MCF 10A (cell line): ENCODE results near the gene CCDC40. TPM values are rescaled to one million over a fixed set of nuclear protein-coding genes. Genes with fewer than 3 reads are reported as not detected.

Experiments
- Bru-seq: library from RNA; stranded (reverse); fragments of 400-500 nt; gene quantifications from one replicate; lab custom pipeline; 2021; lab: Mats Ljungman, UMichigan
- BruChase-seq, 2 experiments: library from RNA; stranded (reverse); fragments of 400-500 nt; gene quantifications; one replicate each; lab custom pipeline; 2021; lab: Mats Ljungman, UMichigan
- BruUV-seq: library from RNA; stranded (reverse); fragments of 400-500 nt; replicated peaks from 2 replicates; lab custom pipeline; 2021; lab: Mats Ljungman, UMichigan
- CTCF ChIA-PET: fragments of 300-600 bp; sonication (Branson Sonifier 250); formaldehyde crosslinking; extraction: SDS; loops from one replicate; lab custom pipeline; 2021; ENCODE audit warnings: antibody characterized with exemption, inconsistent platforms; lab: Yijun Ruan, JAX
- POLR2A ChIA-PET: fragments of 300-600, 350-650 bp; sonication (Branson Sonifier 250); formaldehyde crosslinking; extraction: SDS; loops from one replicate; lab custom pipeline; 2020; ENCODE audit warnings: antibody characterized with exemption, inconsistent platforms; lab: Yijun Ruan, JAX
- DNase-seq: peaks from one replicate; pipeline ENCODE4 v3.0.0-alpha.2; 2018; ENCODE audit not compliant: unreplicated experiment
- H3K27ac Mint-ChIP-seq: one replicate; pipeline ENCODE4 v1.8.0; 2022; ENCODE audit warnings: mild to moderate bottlenecking, low read depth, mixed read lengths; ENCODE audit not compliant: unreplicated experiment
- H3K27me3 Mint-ChIP-seq: one replicate; pipeline ENCODE4 v1.8.0; 2022; ENCODE audit warnings: mixed read lengths; ENCODE audit not compliant: insufficient read depth, unreplicated experiment
- H3K36me3 Mint-ChIP-seq: one replicate; pipeline ENCODE4 v1.8.0; 2022; ENCODE audit warnings: mild to moderate bottlenecking, moderate library complexity, mixed read lengths; ENCODE audit not compliant: insufficient read depth, unreplicated experiment
- H3K4me1 Mint-ChIP-seq: one replicate; pipeline ENCODE4 v1.8.0; 2022; ENCODE audit warnings: mixed read lengths; ENCODE audit not compliant: insufficient read depth, unreplicated experiment
- H3K4me3 Mint-ChIP-seq: one replicate; pipeline ENCODE4 v1.8.0; 2022; ENCODE audit warnings: mild to moderate bottlenecking, moderate library complexity, mixed read lengths; ENCODE audit not compliant: unreplicated experiment
- H3K9me3 Mint-ChIP-seq: one replicate; pipeline ENCODE4 v1.8.0; 2022; ENCODE audit warnings: mixed read lengths; ENCODE audit not compliant: unreplicated experiment
- intact Hi-C: fragments of 100-400 bp; cut with micrococcal nuclease; formaldehyde crosslinking; loops from 2 replicates; pipeline ENCODE4 v1.14.1; 2022
- long read RNA-seq: library from polyadenylated mRNA; stranded (forward); transcript quantifications from one replicate; pipeline ENCODE4 v2.0.0, GENCODE V29; 2022
- total RNA-seq: library from RNA; stranded (reverse); gene quantifications from 2 replicates; pipeline ENCODE4 v1.2.3, GENCODE V29; 2022
- TF ChIP-seq, protein P1 (sequence below): fragments of 200-600 bp; IDR thresholded peaks from one replicate; pipeline ENCODE4 v1.8.0; 2022; ENCODE audit warnings: antibody characterized with exemption, mild to moderate bottlenecking; ENCODE audit not compliant: unreplicated experiment

The CCDC40 gene, protein sequence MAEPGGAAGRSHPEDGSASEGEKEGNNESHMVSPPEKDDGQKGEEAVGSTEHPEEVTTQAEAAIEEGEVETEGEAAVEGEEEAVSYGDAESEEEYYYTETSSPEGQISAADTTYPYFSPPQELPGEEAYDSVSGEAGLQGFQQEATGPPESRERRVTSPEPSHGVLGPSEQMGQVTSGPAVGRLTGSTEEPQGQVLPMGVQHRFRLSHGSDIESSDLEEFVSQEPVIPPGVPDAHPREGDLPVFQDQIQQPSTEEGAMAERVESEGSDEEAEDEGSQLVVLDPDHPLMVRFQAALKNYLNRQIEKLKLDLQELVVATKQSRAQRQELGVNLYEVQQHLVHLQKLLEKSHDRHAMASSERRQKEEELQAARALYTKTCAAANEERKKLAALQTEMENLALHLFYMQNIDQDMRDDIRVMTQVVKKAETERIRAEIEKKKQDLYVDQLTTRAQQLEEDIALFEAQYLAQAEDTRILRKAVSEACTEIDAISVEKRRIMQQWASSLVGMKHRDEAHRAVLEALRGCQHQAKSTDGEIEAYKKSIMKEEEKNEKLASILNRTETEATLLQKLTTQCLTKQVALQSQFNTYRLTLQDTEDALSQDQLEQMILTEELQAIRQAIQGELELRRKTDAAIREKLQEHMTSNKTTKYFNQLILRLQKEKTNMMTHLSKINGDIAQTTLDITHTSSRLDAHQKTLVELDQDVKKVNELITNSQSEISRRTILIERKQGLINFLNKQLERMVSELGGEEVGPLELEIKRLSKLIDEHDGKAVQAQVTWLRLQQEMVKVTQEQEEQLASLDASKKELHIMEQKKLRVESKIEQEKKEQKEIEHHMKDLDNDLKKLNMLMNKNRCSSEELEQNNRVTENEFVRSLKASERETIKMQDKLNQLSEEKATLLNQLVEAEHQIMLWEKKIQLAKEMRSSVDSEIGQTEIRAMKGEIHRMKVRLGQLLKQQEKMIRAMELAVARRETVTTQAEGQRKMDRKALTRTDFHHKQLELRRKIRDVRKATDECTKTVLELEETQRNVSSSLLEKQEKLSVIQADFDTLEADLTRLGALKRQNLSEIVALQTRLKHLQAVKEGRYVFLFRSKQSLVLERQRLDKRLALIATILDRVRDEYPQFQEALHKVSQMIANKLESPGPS
- total RNA-seq = 4.1 and 4.8 TPM in 2 replicates
- percentile 37 among the genes with signal in this experiment for Bru-seq, nascent RNA
- BruChase-seq, experiment 1, labeled RNA remaining after a 6-hour chase = percentile 39 among the genes with signal in this experiment
- percentile 38 among the genes with signal in this experiment for BruChase-seq, experiment 2, labeled RNA remaining after a 2-hour chase
- long read RNA-seq, partial matches to known transcripts = 1 of 5 reads
- long read RNA-seq, other reads (novel, unspliced or antisense) = 2 of 5 reads

DNA sequence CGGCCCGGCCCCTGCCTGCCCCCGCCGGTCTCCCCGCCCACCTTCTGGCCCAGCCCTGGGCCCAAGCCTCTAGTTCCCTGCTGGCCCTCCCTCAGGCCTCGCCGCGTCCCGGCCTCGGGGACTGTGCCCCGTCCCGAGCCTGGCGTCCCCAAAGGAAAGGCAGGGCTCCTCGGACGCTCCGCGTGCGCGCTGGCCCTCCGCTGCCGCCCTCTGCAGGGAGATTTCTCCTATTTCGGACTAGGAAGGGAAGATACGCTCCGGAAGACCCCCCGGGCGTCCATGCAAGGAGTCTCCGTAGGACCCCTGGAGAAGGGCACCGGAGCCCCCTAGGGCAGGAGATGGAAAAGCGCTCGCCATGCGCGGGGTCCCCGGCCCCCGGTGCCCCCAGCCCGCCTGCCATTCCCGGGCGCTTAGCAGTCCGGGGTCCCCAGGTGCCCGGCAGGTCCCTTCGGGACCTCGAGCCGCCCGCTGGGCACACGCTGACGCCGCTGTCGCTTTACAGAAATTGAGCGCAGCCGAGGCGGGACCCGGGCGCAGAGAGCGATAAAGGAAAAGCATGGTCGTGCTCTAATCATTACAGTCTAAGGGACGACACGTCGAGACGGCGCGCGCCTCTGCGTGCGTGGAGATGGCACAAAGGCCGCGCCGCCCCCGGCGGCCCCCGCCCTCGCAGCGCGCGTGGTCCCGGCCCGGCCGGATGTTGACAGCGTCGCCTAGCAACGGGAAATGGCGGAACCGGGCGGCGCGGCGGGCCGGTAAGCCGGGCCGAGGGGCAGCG, at the start of gene CCDC40:
Gene CCDC40, plus strand, starts transcription at position 706 of the 778 bp plus-strand sequence. Its CDS starts 21 bp downstream, at position 727.
- ChIA-PET CTCF (no interaction called here), POLR2A (no interaction called here)
- Mint-ChIP-seq H3K27me3 (no peaks in the 10 kb centered on the region), H3K4me1 (peaks cover 21% of the 10 kb centered on the region), H3K4me3 (peak within 1 kb of the TSS; percentile 93), H3K27ac (peak within 1 kb of the TSS; percentile 94), H3K36me3 (peaks cover 24% of the 10 kb centered on the region), H3K9me3 (no peaks in the 10 kb centered on the region)
- intact Hi-C loops = loop anchor here (1.0 kb wide), 1 partner anchor 28 kb away; no protein-coding TSS in a partner anchor
- peak; percentile 70 for DNase-seq
- BruUV-seq = no TSS peak
- TF ChIP-seq, protein P1, sequence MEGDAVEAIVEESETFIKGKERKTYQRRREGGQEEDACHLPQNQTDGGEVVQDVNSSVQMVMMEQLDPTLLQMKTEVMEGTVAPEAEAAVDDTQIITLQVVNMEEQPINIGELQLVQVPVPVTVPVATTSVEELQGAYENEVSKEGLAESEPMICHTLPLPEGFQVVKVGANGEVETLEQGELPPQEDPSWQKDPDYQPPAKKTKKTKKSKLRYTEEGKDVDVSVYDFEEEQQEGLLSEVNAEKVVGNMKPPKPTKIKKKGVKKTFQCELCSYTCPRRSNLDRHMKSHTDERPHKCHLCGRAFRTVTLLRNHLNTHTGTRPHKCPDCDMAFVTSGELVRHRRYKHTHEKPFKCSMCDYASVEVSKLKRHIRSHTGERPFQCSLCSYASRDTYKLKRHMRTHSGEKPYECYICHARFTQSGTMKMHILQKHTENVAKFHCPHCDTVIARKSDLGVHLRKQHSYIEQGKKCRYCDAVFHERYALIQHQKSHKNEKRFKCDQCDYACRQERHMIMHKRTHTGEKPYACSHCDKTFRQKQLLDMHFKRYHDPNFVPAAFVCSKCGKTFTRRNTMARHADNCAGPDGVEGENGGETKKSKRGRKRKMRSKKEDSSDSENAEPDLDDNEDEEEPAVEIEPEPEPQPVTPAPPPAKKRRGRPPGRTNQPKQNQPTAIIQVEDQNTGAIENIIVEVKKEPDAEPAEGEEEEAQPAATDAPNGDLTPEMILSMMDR = no peak

DNA sequence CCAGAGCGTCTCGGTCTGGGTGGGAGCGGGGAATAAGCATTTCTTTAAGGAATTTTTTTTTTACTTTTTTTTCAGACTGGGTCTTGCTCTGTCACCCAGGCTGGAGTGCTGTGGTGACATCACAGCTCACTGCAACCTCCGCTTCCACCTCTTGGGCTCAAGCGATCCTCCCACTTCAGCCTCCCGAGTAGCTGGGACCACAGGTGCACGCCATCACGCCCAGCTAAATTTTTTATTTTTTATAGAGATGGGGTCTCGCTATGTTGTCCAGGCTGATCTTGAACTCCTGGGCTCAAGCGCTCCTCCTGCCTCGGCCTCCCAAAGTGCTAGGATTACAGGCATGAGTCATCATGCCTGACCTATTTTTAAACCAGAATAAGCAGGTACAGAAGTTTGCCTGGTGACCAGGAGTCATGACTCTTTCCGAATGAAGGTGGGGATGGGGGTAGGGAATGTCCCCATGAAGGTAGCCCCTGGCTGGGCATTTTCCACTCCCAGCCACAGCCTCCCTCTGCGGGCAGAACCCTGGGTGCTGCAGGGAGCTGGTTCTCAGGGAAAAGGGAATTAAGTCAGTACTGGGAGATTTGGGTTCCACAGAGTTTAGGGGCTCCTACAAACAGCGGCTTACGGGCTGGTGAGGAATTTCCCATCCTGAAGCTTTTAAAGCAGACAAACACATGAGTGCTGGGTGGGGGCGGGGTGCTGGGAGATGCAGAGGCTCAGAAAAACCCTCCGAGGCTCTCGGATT, 49.1 kb upstream of the CCDC40 start:
- peaks cover 30% of the 10 kb centered on the region for H3K4me1 Mint-ChIP-seq
- DNase-seq = peak; percentile 43
- H3K9me3 Mint-ChIP-seq = no peaks in the 10 kb centered on the region
- peaks cover 5% of the 10 kb centered on the region for H3K36me3 Mint-ChIP-seq
- no TSS peak for BruUV-seq
- no peak overlapping the region for H3K4me3 Mint-ChIP-seq
- POLR2A ChIA-PET = interaction anchor here (0.6 to 1.5 kb wide), 2 partner anchors 39 to 170 kb away, joined by 3 to 4 read pairs; no protein-coding TSS in a partner anchor
- H3K27ac Mint-ChIP-seq = peak overlapping the region; percentile 50
- CTCF ChIA-PET = interaction anchor here (0.6 to 1.1 kb wide), 3 partner anchors 9 to 25 kb away, joined by 3 to 7 read pairs (median 3); no protein-coding TSS in a partner anchor
- no peaks in the 10 kb centered on the region for H3K27me3 Mint-ChIP-seq
- intact Hi-C loops = no loop called here
- TF ChIP-seq, protein P1 = no peak

DNA sequence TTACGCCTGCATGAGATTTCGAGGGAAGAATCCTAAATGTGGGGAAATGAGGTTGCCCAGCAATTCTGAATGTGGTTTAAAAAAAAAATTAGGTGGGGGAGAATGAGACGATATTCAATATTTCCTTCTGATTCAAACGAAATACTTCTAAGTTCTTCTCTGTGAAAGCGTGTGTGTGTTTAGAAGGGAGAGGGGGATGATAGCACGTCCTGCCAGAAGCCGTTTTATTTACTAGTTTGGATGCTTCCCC, 48.6 kb upstream of the CCDC40 start:
- ChIA-PET CTCF (no interaction called here), POLR2A (interaction anchor here (0.8 to 1.5 kb wide), 2 partner anchors 39 to 151 kb away, joined by 3 to 4 read pairs; no protein-coding TSS in a partner anchor)
- peaks cover 5% of the 10 kb centered on the region for H3K36me3 Mint-ChIP-seq
- no TSS peak for BruUV-seq
- H3K4me1 Mint-ChIP-seq = peaks cover 35% of the 10 kb centered on the region
- H3K4me3 Mint-ChIP-seq = no peak overlapping the region
- TF ChIP-seq, protein P1 = no peak
- no peak for DNase-seq
- intact Hi-C loops = loop anchor here (1.0 kb wide), 1 partner anchor 180 kb away; no protein-coding TSS in a partner anchor
- no peaks in the 10 kb centered on the region for H3K9me3 Mint-ChIP-seq
- H3K27me3 Mint-ChIP-seq = no peaks in the 10 kb centered on the region
- H3K27ac Mint-ChIP-seq = peak overlapping the region; percentile 50
